Fibroblast of lung (primary cell): ENCODE measurements around the gene AGTPBP1.

Experiments
- CTCF ChIP-seq, 2 donors: IDR thresholded peaks in 1 of 2; conservative IDR thresholded peaks in 1 of 2; 1 replicate in 1 of 2; 2 replicates in 1 of 2; pipeline ENCODE4 v1.5.1; 2011 to 2012; ENCODE audit warnings: low read length in 2 of 2, control low read depth in 1 of 2, inconsistent platforms in 1 of 2, low read depth in 1 of 2, mild to moderate bottlenecking in 1 of 2
- EZH2 ChIP-seq: IDR thresholded peaks from 2 replicates; pipeline ENCODE4 v1.5.1; 2012; ENCODE audit warnings: low read length, control low read depth, mild to moderate bottlenecking; ENCODE audit errors: missing control alignments

- TF ChIP-seq CTCF (conservative IDR thresholded peaks at IDR 0.05 in 1 of 2, IDR thresholded peaks at IDR 0.05 in 1 of 2; ENCODE audit: low read depth in 1 of 2, low read length in 2 of 2) (no peak), EZH2 (no peak)
These were observed 187.4 kb downstream of the AGTPBP1 start for GRCh38 chr9:85554349-85554748.
